B cell (primary cell): ENCODE results near the gene NCOR1.

ENCODE experiments used
- EZH2 ChIP-seq: IDR thresholded peaks from 2 replicates; pipeline ENCODE4 v1.6.1; 2012; ENCODE audit warnings: borderline replicate concordance, low read depth, mild to moderate bottlenecking, moderate library complexity, low read length; ENCODE audit not compliant: insufficient read depth, poor library complexity, severe bottlenecking
- TF ChIP-seq, protein P1 (sequence below): fragments of 200-600 bp; IDR thresholded peaks from one replicate; pipeline ENCODE4 v1.8.0; 2022; ENCODE audit warnings: antibody characterized with exemption, mild to moderate bottlenecking

DNA sequence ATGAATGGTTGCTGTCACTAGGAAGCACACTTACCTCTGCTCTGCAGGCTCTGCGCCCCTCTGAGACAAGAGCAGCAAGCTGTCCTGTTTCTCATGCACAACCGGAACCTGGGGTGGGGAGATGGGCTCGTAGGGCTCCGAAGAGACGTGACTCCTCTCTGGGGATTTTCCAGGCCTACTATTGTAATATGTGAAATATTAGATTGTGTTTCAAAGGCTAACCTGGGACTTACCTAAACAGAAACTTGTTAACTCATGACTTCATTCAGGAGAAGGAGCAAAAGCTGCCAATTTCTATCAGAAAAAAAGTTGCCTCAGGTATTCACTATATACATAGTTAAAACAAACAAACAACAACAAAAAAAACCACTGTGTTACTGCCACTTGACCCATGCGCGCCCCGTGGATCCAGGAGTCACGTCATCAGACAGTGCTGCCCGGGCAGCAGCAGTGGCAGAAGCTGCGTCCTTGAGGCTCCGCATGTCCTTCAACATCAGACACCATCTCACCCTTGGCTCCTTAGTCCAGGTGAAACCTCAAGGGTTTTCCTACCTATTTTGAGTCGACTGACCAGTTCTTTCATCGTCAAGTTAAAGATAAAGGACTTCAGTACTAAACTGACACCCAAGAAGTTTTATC lies 166.4 kb downstream of the NCOR1 start:
- TF ChIP-seq, protein P1, sequence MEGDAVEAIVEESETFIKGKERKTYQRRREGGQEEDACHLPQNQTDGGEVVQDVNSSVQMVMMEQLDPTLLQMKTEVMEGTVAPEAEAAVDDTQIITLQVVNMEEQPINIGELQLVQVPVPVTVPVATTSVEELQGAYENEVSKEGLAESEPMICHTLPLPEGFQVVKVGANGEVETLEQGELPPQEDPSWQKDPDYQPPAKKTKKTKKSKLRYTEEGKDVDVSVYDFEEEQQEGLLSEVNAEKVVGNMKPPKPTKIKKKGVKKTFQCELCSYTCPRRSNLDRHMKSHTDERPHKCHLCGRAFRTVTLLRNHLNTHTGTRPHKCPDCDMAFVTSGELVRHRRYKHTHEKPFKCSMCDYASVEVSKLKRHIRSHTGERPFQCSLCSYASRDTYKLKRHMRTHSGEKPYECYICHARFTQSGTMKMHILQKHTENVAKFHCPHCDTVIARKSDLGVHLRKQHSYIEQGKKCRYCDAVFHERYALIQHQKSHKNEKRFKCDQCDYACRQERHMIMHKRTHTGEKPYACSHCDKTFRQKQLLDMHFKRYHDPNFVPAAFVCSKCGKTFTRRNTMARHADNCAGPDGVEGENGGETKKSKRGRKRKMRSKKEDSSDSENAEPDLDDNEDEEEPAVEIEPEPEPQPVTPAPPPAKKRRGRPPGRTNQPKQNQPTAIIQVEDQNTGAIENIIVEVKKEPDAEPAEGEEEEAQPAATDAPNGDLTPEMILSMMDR, result no peak
- no peak for TF ChIP-seq EZH2
